Activated CD8-positive, alpha-beta memory T cell treated with anti-CD3 and anti-CD28 coated beads for 48 hours (primary cell): Measurements from ENCODE around the gene OR10T2.
"Not testable (repeated sequence)": the region's sequence is repeated elsewhere in the genome, so short reads cannot be mapped to it uniquely, and the experiment has no call there.

Experiments used
- DNase-seq, 3 experiments: peaks; one replicate each; pipeline ENCODE4 v3.0.0-alpha.2; 2020; ENCODE audit warnings: low read depth in 2 of 3, low spot score in 2 of 3

The OR10T2 gene, protein sequence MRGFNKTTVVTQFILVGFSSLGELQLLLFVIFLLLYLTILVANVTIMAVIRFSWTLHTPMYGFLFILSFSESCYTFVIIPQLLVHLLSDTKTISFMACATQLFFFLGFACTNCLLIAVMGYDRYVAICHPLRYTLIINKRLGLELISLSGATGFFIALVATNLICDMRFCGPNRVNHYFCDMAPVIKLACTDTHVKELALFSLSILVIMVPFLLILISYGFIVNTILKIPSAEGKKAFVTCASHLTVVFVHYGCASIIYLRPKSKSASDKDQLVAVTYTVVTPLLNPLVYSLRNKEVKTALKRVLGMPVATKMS

DNA sequence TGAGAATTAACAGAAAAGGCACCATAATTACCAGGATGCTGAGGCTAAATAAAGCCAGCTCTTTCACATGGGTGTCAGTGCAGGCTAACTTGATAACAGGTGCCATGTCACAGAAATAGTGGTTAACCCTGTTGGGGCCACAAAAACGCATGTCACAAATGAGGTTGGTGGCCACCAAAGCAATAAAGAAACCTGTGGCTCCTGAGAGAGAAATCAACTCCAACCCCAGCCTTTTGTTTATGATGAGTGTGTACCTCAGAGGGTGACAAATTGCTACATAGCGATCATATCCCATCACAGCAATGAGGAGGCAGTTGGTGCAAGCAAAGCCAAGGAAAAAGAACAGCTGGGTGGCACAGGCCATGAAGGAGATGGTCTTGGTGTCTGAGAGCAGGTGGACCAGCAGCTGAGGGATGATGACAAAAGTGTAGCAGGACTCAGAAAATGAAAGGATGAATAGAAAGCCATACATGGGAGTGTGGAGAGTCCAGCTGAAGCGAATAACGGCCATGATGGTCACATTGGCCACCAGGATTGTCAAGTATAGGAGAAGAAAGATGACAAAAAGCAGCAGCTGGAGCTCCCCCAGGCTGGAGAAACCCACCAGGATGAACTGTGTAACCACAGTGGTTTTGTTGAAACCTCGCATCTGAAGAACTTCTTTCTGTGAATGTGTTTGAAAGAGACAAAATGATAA is at the start of gene OR10T2:
Gene OR10T2, minus strand, starts transcription at position 649 of the 697 bp plus-strand sequence. Its CDS starts 0 bp downstream, at position 649.
- no peak for DNase-seq

DNA sequence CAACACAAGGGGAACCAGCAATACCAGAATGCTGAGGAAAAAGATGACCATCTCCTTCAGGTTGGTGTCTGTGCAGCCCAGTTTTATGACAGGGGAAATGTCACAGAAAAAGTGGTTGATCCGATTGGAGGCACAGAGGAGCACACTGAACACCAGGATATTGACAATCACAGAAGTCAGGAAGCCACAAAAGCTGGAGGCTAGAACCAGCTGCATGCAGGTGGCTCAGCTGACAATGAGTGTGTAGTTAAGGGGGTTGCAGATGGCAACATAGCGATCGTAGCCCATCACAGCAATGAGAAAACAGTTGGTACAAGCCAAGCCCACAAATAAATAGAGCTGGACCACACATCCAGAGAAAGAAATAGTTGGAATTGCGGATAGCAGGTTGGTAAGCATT is 46.1 kb upstream of the OR10T2 start:
- DNase-seq: no peak

DNA sequence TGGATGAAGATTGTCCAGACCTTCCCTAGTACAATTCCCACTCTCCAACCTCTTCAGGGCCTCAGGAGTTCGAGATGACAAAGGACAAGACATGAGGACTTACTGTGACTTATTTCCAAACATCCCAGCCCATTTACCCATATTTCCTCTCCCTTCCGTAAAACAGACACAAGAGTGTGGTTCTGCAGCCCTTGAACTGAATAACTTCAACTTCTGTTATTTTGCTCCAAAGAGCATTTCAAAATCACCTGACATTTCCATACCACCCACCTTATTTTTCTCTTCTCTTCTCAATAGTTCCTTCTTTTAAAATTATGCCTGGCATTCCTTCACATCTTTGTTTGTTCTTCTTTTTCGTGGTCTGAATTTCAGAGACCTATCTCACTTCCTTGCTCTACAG is 35.5 kb upstream of the OR10T2 start:
- no peak for DNase-seq

DNA sequence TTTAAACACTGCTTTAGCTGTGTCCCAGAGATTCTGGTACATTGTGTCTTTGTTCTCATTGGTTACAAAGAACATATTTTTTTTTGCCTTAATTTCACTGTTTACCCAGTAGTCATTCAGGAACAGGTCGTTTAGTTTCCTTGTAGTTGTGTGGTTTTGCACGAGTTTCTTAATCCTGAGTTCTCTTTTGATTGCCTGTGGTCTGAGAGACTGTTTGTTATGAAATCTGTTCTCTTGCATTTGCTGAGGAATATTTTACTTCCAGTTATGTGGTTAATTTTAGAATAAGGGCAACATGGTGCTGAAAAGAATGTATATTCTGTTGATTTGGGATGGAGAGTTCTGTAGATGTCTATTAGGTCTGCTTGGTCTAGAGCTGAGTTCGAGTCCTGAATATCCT is 30.9 kb upstream of the OR10T2 start:
- DNase-seq: not testable (repeated sequence)

DNA sequence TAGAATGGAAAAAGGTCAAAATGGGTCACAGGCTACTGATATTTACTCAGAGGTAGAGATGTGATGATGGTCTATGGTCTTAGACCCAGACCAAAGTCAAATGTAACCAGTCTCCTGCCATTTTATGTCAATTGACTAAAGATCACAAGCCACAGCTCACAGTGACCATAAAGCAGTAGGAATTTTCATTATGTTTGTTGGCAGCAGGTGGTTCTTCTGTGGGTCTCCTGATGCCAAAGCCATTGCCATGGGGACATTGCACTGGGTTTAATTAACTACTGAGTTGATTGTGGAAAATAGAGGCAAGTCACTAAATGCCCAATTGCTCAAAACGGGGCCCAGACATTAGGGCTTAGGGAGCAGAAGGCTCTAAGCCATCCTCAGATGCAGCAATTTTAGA is 26.9 kb upstream of the OR10T2 start, which contains the start of gene OR10K2:
Gene OR10K2, minus strand, starts transcription at position 101 of the 400 bp plus-strand sequence. CDS start 5,371 bp downstream, outside the sequence.
- no peak for DNase-seq

DNA sequence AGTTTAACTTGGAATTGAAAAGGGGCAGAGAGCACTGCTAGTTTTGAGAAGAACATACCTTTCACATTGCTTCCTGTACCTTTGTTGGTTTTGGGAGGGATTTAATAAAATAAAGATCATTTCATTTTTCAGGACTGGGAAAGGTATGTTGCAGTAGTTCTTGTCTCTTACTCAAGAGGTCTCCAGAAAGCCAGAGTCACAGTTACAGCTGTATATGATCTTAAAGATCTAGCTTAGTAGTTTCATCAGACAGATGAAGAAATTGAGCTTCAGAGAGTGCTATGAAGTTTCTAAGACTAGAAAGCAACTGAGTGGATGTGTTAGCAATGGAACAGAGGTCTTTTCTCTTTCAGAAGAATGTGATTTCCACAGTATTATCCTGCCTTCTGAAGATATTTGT is 25.8 kb upstream of the OR10T2 start:
- DNase-seq: no peak

- no peak for DNase-seq
Measured at GRCh38 chr1:158422212-158422611, 22.9 kb upstream of the OR10T2 start.

GRCh38 chr1:158417586-158417985 is 18.3 kb upstream of the OR10T2 start:
- DNase-seq: no peak

GRCh38 chr1:158414651-158415345 is 15.5 kb upstream of the OR10T2 start:
- DNase-seq: no peak

- no peak for DNase-seq
Measured at GRCh38 chr1:158407092-158407491, 7.8 kb upstream of the OR10T2 start.

GRCh38 chr1:158400871-158401270 is 1.6 kb upstream of the OR10T2 start:
- DNase-seq: no peak

GRCh38 chr1:158396646-158397045 is 2.6 kb downstream of the OR10T2 start:
- no peak for DNase-seq

DNA sequence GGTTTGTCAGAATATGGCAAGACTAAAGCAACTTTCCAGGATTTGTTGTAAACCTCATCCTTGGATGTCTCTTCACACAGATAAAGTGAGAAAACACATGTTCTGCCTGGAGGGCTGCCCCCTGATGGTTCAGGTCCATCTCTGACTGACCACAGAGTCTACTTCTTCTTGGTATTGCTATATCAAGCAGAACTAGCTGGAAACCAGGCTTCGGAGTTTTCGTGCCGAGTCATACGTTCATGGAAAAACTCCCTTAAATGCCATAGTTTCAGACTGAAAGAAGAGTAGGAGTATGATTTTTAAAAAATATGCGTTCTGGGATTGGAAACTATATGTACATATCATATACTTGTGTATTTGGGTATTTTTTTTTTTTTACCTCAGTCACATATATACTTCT is 5.8 kb downstream of the OR10T2 start:
- no peak for DNase-seq

- no peak for DNase-seq
Measured at GRCh38 chr1:158391099-158391498, 8.2 kb downstream of the OR10T2 start.

DNA sequence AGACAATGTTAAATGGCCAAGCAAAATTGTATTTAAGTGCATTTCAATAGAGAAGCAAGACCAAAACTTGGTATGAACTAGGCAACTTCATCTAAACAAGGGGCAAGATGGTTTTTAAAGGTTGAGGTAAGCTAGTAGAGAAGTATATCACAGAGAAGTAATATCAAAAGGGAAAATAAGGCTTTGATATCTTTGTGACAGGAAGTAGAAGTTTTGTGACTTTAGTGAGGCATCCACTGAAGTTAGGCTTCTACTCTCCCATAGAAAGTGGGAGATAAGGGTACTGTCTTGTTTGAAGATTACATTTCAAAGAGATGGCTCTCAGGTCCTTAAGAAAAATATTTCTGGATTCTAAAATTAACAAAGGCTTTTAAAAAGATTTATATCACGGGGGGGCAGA is 8.9 kb downstream of the OR10T2 start:
- no peak for DNase-seq

- no peak for DNase-seq
Measured at GRCh38 chr1:158374860-158375259, 24.4 kb downstream of the OR10T2 start.

- not testable (repeated sequence) for DNase-seq
Measured at GRCh38 chr1:158374101-158374500, 25.2 kb downstream of the OR10T2 start.

DNA sequence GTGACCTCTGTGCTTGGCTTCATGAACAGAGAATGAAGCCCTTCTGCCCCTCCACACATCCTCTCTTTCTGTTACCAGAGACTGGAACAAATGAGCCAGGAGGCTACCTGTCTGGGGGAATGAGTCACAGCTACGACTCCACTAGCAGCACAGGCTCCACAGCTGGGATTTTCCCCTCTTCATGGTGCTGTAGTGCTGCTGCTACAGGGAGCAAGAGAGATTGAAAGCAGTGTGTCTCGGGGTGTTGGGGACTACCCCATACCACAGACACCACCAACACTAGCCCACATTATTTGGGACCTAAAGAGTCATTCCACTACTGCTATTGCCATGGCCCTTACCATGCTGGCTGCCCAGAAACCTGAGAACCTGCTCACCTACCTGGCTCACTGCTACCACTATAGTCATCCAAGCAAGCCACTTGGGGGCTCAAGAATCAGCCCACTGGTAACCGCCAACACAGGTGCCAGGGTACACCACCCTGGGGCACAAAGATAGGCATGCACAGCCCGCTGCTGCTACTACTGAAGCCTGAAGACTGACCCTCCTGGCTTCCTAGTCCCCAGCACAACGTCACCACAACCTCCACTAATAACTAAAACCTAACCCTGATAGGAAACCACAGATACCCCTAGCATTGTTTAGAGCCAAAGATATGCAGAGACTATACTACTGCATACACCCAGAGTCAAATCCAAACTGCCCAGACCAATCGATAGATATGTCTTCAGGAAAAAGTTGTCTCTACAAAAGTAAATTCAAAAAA is 27.9 kb downstream of the OR10T2 start:
- peak in 1 of 3 experiments; percentile 22 for DNase-seq

DNA sequence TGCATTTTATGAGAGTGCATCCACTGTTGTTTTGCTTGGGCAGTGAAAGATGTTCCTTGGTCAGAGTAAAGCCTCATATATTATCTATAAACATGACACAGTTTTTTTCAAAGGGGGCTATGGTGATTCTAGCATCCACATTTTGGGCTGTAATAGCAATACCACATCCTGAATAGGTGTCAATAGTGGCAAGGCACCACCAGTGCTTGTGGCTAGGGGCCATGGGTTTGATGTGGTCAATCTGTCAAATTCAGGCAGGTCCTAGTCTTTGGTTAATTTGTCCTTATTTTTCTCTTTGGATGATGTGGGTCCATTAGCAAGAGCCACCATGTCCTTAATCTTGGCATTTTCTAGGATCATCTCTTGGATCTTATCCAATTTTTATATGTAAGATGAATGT is 32.5 kb downstream of the OR10T2 start:
- DNase-seq: no peak

DNA sequence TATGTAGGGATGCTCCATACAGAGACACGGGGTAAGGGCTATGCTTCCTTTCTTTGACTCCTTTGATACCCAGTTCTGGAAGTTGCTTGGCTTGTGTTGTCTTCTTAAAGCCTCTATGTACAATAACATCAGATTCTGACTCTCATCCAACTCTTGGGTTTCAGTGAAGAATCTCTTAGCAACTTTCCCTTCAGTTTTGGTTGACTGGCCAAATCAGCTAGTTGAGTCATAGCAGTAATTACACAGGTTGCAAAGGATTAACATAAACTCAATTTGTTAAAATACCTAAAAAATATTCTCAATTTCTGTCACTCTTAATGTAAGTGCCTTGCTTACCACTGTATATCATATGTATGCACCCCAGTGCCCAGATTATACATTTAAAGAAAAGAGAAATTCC is 36.3 kb downstream of the OR10T2 start:
- no peak for DNase-seq

DNA sequence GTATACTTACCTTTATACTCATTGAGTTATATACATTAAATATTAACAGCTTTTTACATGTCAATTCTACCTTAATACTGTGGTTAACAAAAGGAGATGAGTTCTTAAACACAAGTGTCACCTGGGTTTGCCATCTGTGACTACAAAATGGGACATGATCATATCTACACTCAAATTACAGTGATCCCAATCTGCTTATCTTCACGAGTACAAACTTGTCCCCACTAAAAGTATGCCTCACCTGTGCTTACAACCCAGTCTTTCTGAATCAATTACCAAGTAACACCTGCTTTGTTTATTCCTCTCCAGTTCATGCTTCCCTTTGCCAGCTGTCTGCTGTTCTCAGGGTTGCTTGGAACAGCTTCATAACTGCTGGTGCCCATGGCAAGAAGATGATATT is 36.8 kb downstream of the OR10T2 start:
- no peak for DNase-seq
